Kidney (tissue), 14 donors: ENCODE measurements around the gene HLA-DPA1. TPM values are rescaled to one million over a fixed set of nuclear protein-coding genes. Genes with fewer than 3 reads are reported as not detected.

Experiments used
- DNase-seq, 5 donors: peaks; one replicate each; pipeline ENCODE4 v3.0.0-alpha.2; 2013 to 2020
- FAIRE-seq: peaks from 2 replicates; lab custom pipeline; 2012; peaks lifted over from hg19 to GRCh38; lab: Jason Lieb, UNC
- H3K27ac ChIP-seq, 2 donors: one replicate each; pipeline ENCODE4 v1.7.0; 2013; ENCODE audit warnings: low read depth in 2 of 2, low read length in 2 of 2, inconsistent platforms in 1 of 2
- H3K27me3 ChIP-seq: one replicate; pipeline ENCODE4 v1.7.1; 2013; ENCODE audit warnings: low read length, inconsistent platforms; ENCODE audit not compliant: control insufficient read depth, insufficient read depth
- H3K36me3 ChIP-seq, 3 donors: one replicate each; pipeline versions ENCODE4 v1.7.0 to v1.7.1; 2013; ENCODE audit warnings: low read length in 3 of 3, control low read depth in 1 of 3, inconsistent platforms in 1 of 3; ENCODE audit not compliant: insufficient read depth in 3 of 3, control insufficient read depth in 2 of 3
- H3K4me1 ChIP-seq, 3 donors: one replicate each; pipeline versions ENCODE4 v1.7.0 to v1.7.1; 2013; ENCODE audit warnings: low read length in 3 of 3, inconsistent platforms in 1 of 3, low read depth in 1 of 3; ENCODE audit not compliant: control insufficient read depth in 2 of 3, insufficient read depth in 2 of 3
- H3K4me3 ChIP-seq, 3 donors: one replicate each; pipeline versions ENCODE4 v1.7.0 to v1.8.1; 2013; ENCODE audit warnings: low read length in 3 of 3, control low read depth in 1 of 3, inconsistent platforms in 1 of 3
- H3K9ac ChIP-seq, 3 donors: one replicate each; pipeline versions ENCODE4 v1.7.0 to v1.7.1; 2013; ENCODE audit warnings: low read length in 3 of 3, control low read depth in 1 of 3, inconsistent platforms in 1 of 3
- H3K9me3 ChIP-seq, 3 donors: one replicate each; pipeline versions ENCODE4 v1.7.0 to v1.7.1; 2013; ENCODE audit warnings: low read length in 3 of 3, control low read depth in 1 of 3, inconsistent platforms in 1 of 3; ENCODE audit not compliant: control insufficient read depth in 2 of 3, insufficient read depth in 1 of 3
- CTCF ChIP-seq: IDR thresholded peaks from 3 replicates; pipeline ENCODE4 v1.5.1; 2012; ENCODE audit warnings: mild to moderate bottlenecking, moderate library complexity, borderline replicate concordance; ENCODE audit not compliant: insufficient read depth; ENCODE audit errors: extremely low read depth
- intact Hi-C: fragments of 100-400 bp; cut with DNase I; formaldehyde crosslinking; loops from one replicate; pipeline ENCODE4 v1.11.1; 2022
- polyA plus RNA-seq: library from polyadenylated mRNA; stranded (reverse); fragments of 350-450 nt; fragmentation: Illumina TruSeq; extraction: RNeasy Lipid Tissue Mini Kit (QIAGEN cat#74804); gene quantifications from one replicate; pipeline ENCODE4 v1.2.3, GENCODE V29; 2014; ENCODE audit warnings: low read depth, low replicate concordance; ENCODE audit not compliant: insufficient read depth
- total RNA-seq: library from RNA; stranded (reverse); fragmentation: NEBNext Ultra II Directional; extraction: Animal tissue kit (Norgen Biotek cat#: 25700); gene quantifications from one replicate; pipeline ENCODE4 v1.2.1, GENCODE V29; 2021
- donor health status: control.
- donor health status: control.
- donor health status: control.
- donor health status: control.
- donor health status: control.
- donor health status: DM: yes; HTN: yes; CAD: no.
- donor health status: Normal renal cell carcinoma (clear cell type).

Gene HLA-DPA1
- total and polyA plus RNA-seq, 2 donors from 2014 or later = 154 to 200 TPM

GRCh38 chr6:33108307-33108706 is 34.9 kb upstream of the HLA-DPA1 start:
- Histone ChIP-seq H3K9ac (no peak overlapping the region), H3K4me1 (no peaks in the 10 kb centered on the region), H3K36me3 (no peaks in the 10 kb centered on the region), H3K27ac (no peak overlapping the region), H3K9me3 (no peaks in the 10 kb centered on the region), H3K4me3 (no peak overlapping the region), H3K27me3 (no peaks in the 10 kb centered on the region)
- FAIRE-seq = no peak
- intact Hi-C loops = no loop called here
- DNase-seq = no peak
- no peak for TF ChIP-seq CTCF

- DNase-seq (no peak), FAIRE-seq (no peak)
- no peaks in the 10 kb centered on the region for H3K4me1 ChIP-seq
- H3K36me3 ChIP-seq = no peaks in the 10 kb centered on the region
- TF ChIP-seq CTCF = no peak
- no peak overlapping the region for H3K9ac ChIP-seq
- H3K27ac ChIP-seq = no peak overlapping the region
- no peaks in the 10 kb centered on the region for H3K27me3 ChIP-seq
- intact Hi-C loops = no loop called here
- H3K9me3 ChIP-seq = no peaks in the 10 kb centered on the region
- H3K4me3 ChIP-seq = no peak overlapping the region
These were observed 34.2 kb upstream of the HLA-DPA1 start for GRCh38 chr6:33107641-33108040.

- intact Hi-C loops = no loop called here
- Histone ChIP-seq H3K4me3 (no peak overlapping the region), H3K27me3 (no peaks in the 10 kb centered on the region), H3K27ac (no peak overlapping the region), H3K36me3 (no peaks in the 10 kb centered on the region), H3K4me1 (no peaks in the 10 kb centered on the region), H3K9me3 (peaks cover 0 to 1% (median 0%) of the 10 kb centered on the region in 3 donors), H3K9ac (no peak overlapping the region)
- DNase-seq (no peak), FAIRE-seq (no peak)
- TF ChIP-seq CTCF = no peak
These were observed 32.7 kb upstream of the HLA-DPA1 start for GRCh38 chr6:33105916-33106871.
